ENCODE measurements around the gene SDK2.

DNA sequence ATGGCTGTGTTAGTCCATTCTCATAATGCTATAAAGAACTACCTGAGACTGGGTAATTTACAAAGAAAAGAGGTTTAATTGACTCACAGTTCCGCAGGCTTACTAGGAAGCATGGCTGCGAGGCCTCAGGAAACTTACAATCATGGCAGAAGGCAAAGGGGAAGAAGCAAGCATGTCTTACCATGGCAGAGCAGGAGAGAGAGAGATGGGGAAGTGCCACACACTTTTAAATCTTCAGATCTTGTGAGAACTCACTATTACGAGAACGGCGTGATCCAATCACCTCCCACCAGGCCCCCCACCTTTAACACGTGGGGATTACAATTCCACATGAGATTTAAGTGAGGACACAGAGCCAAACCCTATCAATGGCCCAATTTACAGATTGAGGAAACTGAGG is 96.5 kb downstream of the SDK2 start:
- TF ChIP-seq, protein P1, sequence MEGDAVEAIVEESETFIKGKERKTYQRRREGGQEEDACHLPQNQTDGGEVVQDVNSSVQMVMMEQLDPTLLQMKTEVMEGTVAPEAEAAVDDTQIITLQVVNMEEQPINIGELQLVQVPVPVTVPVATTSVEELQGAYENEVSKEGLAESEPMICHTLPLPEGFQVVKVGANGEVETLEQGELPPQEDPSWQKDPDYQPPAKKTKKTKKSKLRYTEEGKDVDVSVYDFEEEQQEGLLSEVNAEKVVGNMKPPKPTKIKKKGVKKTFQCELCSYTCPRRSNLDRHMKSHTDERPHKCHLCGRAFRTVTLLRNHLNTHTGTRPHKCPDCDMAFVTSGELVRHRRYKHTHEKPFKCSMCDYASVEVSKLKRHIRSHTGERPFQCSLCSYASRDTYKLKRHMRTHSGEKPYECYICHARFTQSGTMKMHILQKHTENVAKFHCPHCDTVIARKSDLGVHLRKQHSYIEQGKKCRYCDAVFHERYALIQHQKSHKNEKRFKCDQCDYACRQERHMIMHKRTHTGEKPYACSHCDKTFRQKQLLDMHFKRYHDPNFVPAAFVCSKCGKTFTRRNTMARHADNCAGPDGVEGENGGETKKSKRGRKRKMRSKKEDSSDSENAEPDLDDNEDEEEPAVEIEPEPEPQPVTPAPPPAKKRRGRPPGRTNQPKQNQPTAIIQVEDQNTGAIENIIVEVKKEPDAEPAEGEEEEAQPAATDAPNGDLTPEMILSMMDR (IDR thresholded peaks at IDR 0.05) = no peak
- no peak for TF ChIP-seq POLR2A (IDR thresholded peaks at IDR 0.05)
